Measurements from ENCODE around the gene SLC9A7.

The SLC9A7 gene

GRCh38 chrX:46595084-46595483 is 163.8 kb downstream of the SLC9A7 start:
- no peak for DNase-seq (ENCODE audit: low read depth, low spot score)
- TF ChIP-seq, protein P1, sequence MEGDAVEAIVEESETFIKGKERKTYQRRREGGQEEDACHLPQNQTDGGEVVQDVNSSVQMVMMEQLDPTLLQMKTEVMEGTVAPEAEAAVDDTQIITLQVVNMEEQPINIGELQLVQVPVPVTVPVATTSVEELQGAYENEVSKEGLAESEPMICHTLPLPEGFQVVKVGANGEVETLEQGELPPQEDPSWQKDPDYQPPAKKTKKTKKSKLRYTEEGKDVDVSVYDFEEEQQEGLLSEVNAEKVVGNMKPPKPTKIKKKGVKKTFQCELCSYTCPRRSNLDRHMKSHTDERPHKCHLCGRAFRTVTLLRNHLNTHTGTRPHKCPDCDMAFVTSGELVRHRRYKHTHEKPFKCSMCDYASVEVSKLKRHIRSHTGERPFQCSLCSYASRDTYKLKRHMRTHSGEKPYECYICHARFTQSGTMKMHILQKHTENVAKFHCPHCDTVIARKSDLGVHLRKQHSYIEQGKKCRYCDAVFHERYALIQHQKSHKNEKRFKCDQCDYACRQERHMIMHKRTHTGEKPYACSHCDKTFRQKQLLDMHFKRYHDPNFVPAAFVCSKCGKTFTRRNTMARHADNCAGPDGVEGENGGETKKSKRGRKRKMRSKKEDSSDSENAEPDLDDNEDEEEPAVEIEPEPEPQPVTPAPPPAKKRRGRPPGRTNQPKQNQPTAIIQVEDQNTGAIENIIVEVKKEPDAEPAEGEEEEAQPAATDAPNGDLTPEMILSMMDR (IDR thresholded peaks at IDR 0.05; ENCODE audit: insufficient read depth, low read length, missing control alignments): no peak
- ChIA-PET CTCF (no interaction called here), POLR2A (no interaction called here)
- no peak overlapping the region for H3K4me3 ChIP-seq (ENCODE audit: low read depth, low read length)

- POLR2A ChIA-PET: no interaction called here
- no peak overlapping the region for H3K4me3 ChIP-seq (ENCODE audit: low read depth, low read length)
- DNase-seq (ENCODE audit: low read depth, low spot score): no peak
- TF ChIP-seq, protein P1 (IDR thresholded peaks at IDR 0.05; ENCODE audit: insufficient read depth, low read length, missing control alignments): no peak
- CTCF ChIA-PET: interaction anchor here (1.0 to 1.3 kb wide), 4 partner anchors 9 to 52 kb away, joined by 3 to 4 read pairs (median 3); no protein-coding TSS in a partner anchor
Measured at GRCh38 chrX:46589977-46590723, 168.8 kb downstream of the SLC9A7 start.

DNA sequence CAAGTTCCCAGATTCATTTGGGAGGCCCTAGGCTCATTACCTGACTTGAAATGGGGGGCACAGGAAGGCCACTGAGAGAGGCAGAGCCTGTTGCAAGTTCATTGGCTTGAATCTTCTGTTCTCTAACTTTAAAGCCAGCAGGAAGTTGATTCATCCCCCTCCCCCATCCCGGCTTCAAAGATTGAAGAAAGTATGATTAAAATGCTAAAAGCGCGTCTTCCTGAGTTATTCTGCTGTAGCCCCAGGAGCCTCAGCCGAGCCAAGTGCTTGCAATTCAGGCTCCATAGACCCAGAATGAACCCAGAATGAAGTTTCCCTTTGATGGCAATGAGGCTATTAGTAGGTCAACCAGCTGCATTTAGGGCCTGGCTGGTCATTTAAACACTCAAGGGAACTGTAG is 170.7 kb downstream of the SLC9A7 start:
- ChIA-PET POLR2A (interaction anchor here (0.6 kb wide), 1 partner anchor 529 kb away, joined by 3 read pairs; no protein-coding TSS in a partner anchor), CTCF (interaction anchor here (0.9 to 1.4 kb wide), 3 partner anchors 16 to 98 kb away, joined by 3 to 5 read pairs (median 3); no protein-coding TSS in a partner anchor)
- TF ChIP-seq, protein P1 (IDR thresholded peaks at IDR 0.05; ENCODE audit: insufficient read depth, low read length, missing control alignments): no peak
- DNase-seq (ENCODE audit: low read depth, low spot score): no peak
- H3K4me3 ChIP-seq (ENCODE audit: low read depth, low read length): no peak overlapping the region

DNA sequence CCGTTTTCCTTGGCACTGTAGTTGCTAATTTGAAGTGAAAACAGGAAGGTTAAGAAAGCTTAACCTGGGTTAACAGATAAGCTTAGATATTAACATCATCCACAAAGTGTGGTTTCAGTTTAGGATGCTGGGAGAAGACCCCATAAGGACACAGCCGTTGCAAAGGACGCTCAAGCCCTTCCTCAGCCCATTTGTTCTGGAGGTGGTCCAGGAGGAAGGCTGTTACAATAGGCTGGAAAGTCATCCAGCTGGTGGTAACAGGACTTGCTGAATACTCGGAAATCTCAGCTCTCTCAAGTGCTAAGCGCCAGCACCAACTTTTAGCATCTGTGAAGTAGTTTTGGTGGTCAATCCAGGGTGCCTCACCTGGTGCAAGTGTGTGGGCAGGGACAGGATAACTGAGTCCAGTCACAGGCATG is 171.2 kb downstream of the SLC9A7 start:
- no peak for DNase-seq (ENCODE audit: low read depth, low spot score)
- ChIA-PET CTCF (interaction anchor here (0.9 to 1.4 kb wide), 3 partner anchors 15 to 99 kb away, joined by 3 to 5 read pairs (median 3); no protein-coding TSS in a partner anchor), POLR2A (no interaction called here)
- no peak overlapping the region for H3K4me3 ChIP-seq (ENCODE audit: low read depth, low read length)
- TF ChIP-seq, protein P1 (IDR thresholded peaks at IDR 0.05; ENCODE audit: insufficient read depth, low read length, missing control alignments): no peak

DNA sequence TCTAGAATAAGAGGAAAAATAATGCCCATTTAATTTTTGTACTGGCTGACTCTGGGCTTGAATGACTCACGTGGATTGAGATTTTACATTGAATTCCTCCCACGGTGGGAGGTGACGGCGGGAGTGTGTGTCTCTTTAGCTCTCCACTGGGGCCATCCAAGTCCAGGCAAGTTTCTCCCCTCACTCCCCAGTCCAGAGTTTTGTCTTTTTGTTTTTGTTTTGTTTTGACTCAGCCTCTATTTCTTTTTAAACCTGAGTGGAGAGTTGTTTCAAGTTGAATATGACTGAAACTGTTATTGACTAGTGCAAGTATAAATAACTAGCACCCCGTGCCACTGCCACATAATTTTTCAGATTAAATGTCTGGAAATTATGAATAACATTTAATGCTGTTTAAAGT is 171.8 kb downstream of the SLC9A7 start:
- ChIA-PET CTCF (interaction anchor here (1.0 to 1.4 kb wide), 3 partner anchors 15 to 32 kb away, joined by 3 to 5 read pairs (median 3); no protein-coding TSS in a partner anchor), POLR2A (no interaction called here)
- TF ChIP-seq, protein P1 (IDR thresholded peaks at IDR 0.05; ENCODE audit: insufficient read depth, low read length, missing control alignments): no peak
- DNase-seq (ENCODE audit: low read depth, low spot score): no peak
- H3K4me3 ChIP-seq (ENCODE audit: low read depth, low read length): no peak overlapping the region

GRCh38 chrX:46584736-46585135 is 174.2 kb downstream of the SLC9A7 start:
- H3K4me3 ChIP-seq (ENCODE audit: low read depth, low read length): no peak overlapping the region
- no peak for DNase-seq (ENCODE audit: low read depth, low spot score)
- TF ChIP-seq, protein P1 (IDR thresholded peaks at IDR 0.05; ENCODE audit: insufficient read depth, low read length, missing control alignments): no peak
- ChIA-PET POLR2A (no interaction called here), CTCF (interaction anchor here (1.2 kb wide), 1 partner anchor 12 kb away, joined by 3 read pairs; no protein-coding TSS in a partner anchor)

Measured in AG04449 (cell line).